Measurements from ENCODE around the gene SEMA4B.

DNA sequence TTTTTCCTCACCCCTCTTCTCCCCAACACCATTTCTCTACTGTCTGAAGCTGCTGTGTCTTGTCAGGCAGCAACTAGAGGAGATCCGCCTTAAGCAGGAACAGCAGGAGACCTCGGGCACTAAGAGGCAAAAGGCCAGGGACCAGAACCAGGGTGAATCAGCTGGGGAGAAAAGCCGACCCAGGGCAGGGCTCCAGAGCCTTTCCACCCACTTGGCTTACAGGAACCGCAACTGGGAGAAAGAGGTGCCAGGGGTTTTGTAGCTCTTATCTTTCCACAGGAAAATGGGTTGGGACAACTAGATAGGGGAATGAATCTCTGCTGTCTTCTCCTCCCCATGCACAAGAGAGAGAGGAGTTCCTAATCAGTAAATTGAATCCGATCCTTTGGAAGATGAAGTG is 61.3 kb downstream of the SEMA4B start:
- no peak for TF ChIP-seq CTCF (conservative IDR thresholded peaks at IDR 0.05; ENCODE audit: low read depth in 2 of 2)
- TF ChIP-seq JUNB (IDR thresholded peaks at IDR 0.05; ENCODE audit: unreplicated experiment) = no peak
- TF ChIP-seq POLR2AphosphoS5 (IDR thresholded peaks at IDR 0.05; ENCODE audit: low read depth) = no peak
- no peak for TF ChIP-seq ZNF331 (CRISPR knock-in tag; IDR thresholded peaks at IDR 0.05; ENCODE audit: low read depth)
- no peak for TF ChIP-seq EZH2 (IDR thresholded peaks at IDR 0.05; ENCODE audit: low read depth, unreplicated experiment)
- TF ChIP-seq EZH2phosphoT487 (IDR thresholded peaks at IDR 0.05; ENCODE audit: unreplicated experiment) = no peak
- TF ChIP-seq REST (IDR thresholded peaks at IDR 0.05; ENCODE audit: unreplicated experiment) = no peak
- TF ChIP-seq NANOG (IDR thresholded peaks at IDR 0.05; ENCODE audit: borderline replicate concordance) = no peak
- no peak for TF ChIP-seq STAT1 (IDR thresholded peaks at IDR 0.05; ENCODE audit: unreplicated experiment)

All from GM23338 (cell line).